K562 (cell line): Measurements from ENCODE around the gene RBX1. TPM values are rescaled to one million over a fixed set of nuclear protein-coding genes. Genes with fewer than 3 reads are reported as not detected.

Experiments used
- ARID1B ChIP-seq: fragments of 450-650 bp; IDR thresholded peaks from 2 replicates; pipeline ENCODE4 v1.6.1; 2016; ENCODE audit warnings: antibody characterized with exemption, mild to moderate bottlenecking, inconsistent platforms
- DIDO1 ChIP-seq: fragments of 450-650 bp; IDR thresholded peaks from 2 replicates; pipeline ENCODE4 v1.6.1; 2016; ENCODE audit warnings: low read depth, missing biosample characterization, missing genetic modification characterization
- EGR1 ChIP-seq: fragments of 450-650 bp; conservative IDR thresholded peaks from 2 replicates; pipeline ENCODE4 v1.6.1; 2017; ENCODE audit warnings: mild to moderate bottlenecking
- EP400 ChIP-seq: fragments of 450-650 bp; IDR thresholded peaks from 2 replicates; pipeline ENCODE4 v1.6.1; 2017; ENCODE audit warnings: antibody characterized with exemption, mild to moderate bottlenecking, moderate library complexity
- ESRRA ChIP-seq: fragments of 450-650 bp; IDR thresholded peaks from 2 replicates; pipeline ENCODE4 v1.6.1; 2014; ENCODE audit warnings: low read depth, mild to moderate bottlenecking, moderate library complexity, borderline replicate concordance
- FOXA3 ChIP-seq, 2 experiments: fragments of 450-650 bp in 1 of 2; sonication (generic) in 1 of 2; formaldehyde crosslinking; IDR thresholded peaks in 1 of 2; conservative IDR thresholded peaks in 1 of 2; 2 replicates each; pipeline versions ENCODE4 v1.4.0 to v1.8.0; 2020 to 2022; ENCODE audit warnings: mild to moderate bottlenecking in 2 of 2, missing genetic modification reagents in 1 of 2
- GABPB1 ChIP-seq: sonication (generic); formaldehyde crosslinking; IDR thresholded peaks from 2 replicates; pipeline ENCODE4 v1.8.0; 2022; ENCODE audit warnings: mild to moderate bottlenecking, missing genetic modification reagents
- GATA2 ChIP-seq: sonication (generic); formaldehyde crosslinking; IDR thresholded peaks from 2 replicates; pipeline ENCODE4 v1.4.0; 2020; ENCODE audit warnings: mild to moderate bottlenecking, missing genetic modification reagents
- GATAD2B ChIP-seq: fragments of 450-650 bp; IDR thresholded peaks from 2 replicates; pipeline ENCODE4 v1.6.1; 2017; ENCODE audit warnings: mild to moderate bottlenecking, borderline replicate concordance
- KDM5B ChIP-seq: fragments of 200-600 bp; sonication (generic); IDR thresholded peaks from 2 replicates; pipeline ENCODE4 v1.6.1; 2012; ENCODE audit warnings: low read depth, mild to moderate bottlenecking, moderate library complexity, low read length, control low read depth, inconsistent platforms; ENCODE audit not compliant: insufficient replicate concordance
- KLF6 ChIP-seq: fragments of 250-450 bp; sonication (Bioruptor Pico); IDR thresholded peaks from 2 replicates; pipeline ENCODE4 v1.4.0; 2020; ENCODE audit warnings: mild to moderate bottlenecking, moderate library complexity, borderline replicate concordance
- MYNN ChIP-seq, 2 experiments: sonication (generic); formaldehyde crosslinking in 1 of 2; IDR thresholded peaks; 2 replicates each; pipeline versions ENCODE4 v1.5.0 to v1.6.1; 2016 to 2020; ENCODE audit warnings: antibody characterized with exemption in 1 of 2, missing genetic modification reagents in 1 of 2
- NCOR1 ChIP-seq: fragments of 450-650 bp; IDR thresholded peaks from 2 replicates; pipeline ENCODE4 v1.6.1; 2016; ENCODE audit warnings: mild to moderate bottlenecking, moderate library complexity
- NFRKB ChIP-seq: fragments of 450-650 bp; IDR thresholded peaks from 2 replicates; pipeline ENCODE4 v1.6.1; 2016; ENCODE audit warnings: low read depth
- PHF8 ChIP-seq: fragments of 200-600 bp; sonication (generic); IDR thresholded peaks from 2 replicates; pipeline ENCODE4 v1.6.1; 2012; ENCODE audit warnings: mixed run types, mild to moderate bottlenecking, inconsistent platforms, low read length, moderate library complexity, borderline replicate concordance
- PML ChIP-seq: IDR thresholded peaks from 2 replicates; pipeline ENCODE4 v1.6.1; 2012; ENCODE audit warnings: low read length, inconsistent platforms
- POLR2AphosphoS5 ChIP-seq: IDR thresholded peaks from 2 replicates; pipeline ENCODE4 v1.6.1; 2011; ENCODE audit warnings: mild to moderate bottlenecking, low read depth, low read length, moderate library complexity; ENCODE audit not compliant: control insufficient read depth, insufficient read depth
- SAP30 ChIP-seq: fragments of 200-600 bp; sonication (generic); IDR thresholded peaks from 2 replicates; pipeline ENCODE4 v1.6.1; 2012; ENCODE audit warnings: borderline replicate concordance, low read depth, mild to moderate bottlenecking, moderate library complexity, low read length, control low read depth, inconsistent platforms; ENCODE audit not compliant: insufficient read depth, poor library complexity, severe bottlenecking
- SPI1 ChIP-seq: IDR thresholded peaks from 2 replicates; pipeline ENCODE4 v1.6.1; 2011; ENCODE audit warnings: low read depth, low read length, control low read depth, borderline replicate concordance
- SUPT5H ChIP-seq: fragments of 450-650 bp; IDR thresholded peaks from 2 replicates; pipeline ENCODE4 v1.6.1; 2016
- YBX1 ChIP-seq: fragments of 450-650 bp; IDR thresholded peaks from 2 replicates; pipeline ENCODE4 v1.7.1; 2016; ENCODE audit warnings: mild to moderate bottlenecking
- ZBTB7A ChIP-seq: IDR thresholded peaks from 2 replicates; pipeline ENCODE4 v1.6.1; 2011; ENCODE audit warnings: low read depth, mild to moderate bottlenecking, low read length, moderate library complexity, borderline replicate concordance; ENCODE audit not compliant: control insufficient read depth
- ZFX ChIP-seq: sonication (generic); formaldehyde crosslinking; IDR thresholded peaks from 2 replicates; pipeline ENCODE4 v1.8.0; 2022; ENCODE audit warnings: mild to moderate bottlenecking, missing genetic modification reagents, moderate library complexity
- ZNF518B ChIP-seq: fragments of 250-450 bp; sonication (Bioruptor Pico); IDR thresholded peaks from 2 replicates; pipeline ENCODE4 v1.5.0; 2021; ENCODE audit warnings: mild to moderate bottlenecking, moderate library complexity
- polyA plus RNA-seq, 8 experiments: library from polyadenylated mRNA; depleted of rRNA in 4 of 8; stranded (reverse) in 5 of 8; unstranded in 3 of 8; fragments of >200 nt; fragmentation: Nextera tagmentation in 2 of 8; fragmentation: Illumina TruSeq in 1 of 8; extraction: Ambion mirVana in 2 of 8; extraction: Trizol in 1 of 8; gene quantifications; 2 replicates each; pipeline versions ENCODE4 v1.2.1 to v1.2.3, GENCODE V29; 2011 to 2014; ENCODE audit warnings: inconsistent platforms in 1 of 8, missing spikeins in 1 of 8
- total RNA-seq, 7 experiments: library from RNA; depleted of rRNA in 6 of 7; stranded (reverse); fragments of >200 nt in 6 of 7; fragmentation: Illumina TruSeq in 2 of 7; extraction: Trizol in 2 of 7; gene quantifications; 2 replicates each; pipeline versions ENCODE4 v1.2.1 to v1.2.3, GENCODE V29; 2011 to 2021; ENCODE audit warnings: low replicate concordance in 1 of 7

RBX1 gene
- total and polyA plus RNA-seq, 9 of the 15 experiments (the other 6 are each of a cell fraction or from before 2014, with no cell fraction given): 44.0 to 259 (median 67.9) TPM

DNA sequence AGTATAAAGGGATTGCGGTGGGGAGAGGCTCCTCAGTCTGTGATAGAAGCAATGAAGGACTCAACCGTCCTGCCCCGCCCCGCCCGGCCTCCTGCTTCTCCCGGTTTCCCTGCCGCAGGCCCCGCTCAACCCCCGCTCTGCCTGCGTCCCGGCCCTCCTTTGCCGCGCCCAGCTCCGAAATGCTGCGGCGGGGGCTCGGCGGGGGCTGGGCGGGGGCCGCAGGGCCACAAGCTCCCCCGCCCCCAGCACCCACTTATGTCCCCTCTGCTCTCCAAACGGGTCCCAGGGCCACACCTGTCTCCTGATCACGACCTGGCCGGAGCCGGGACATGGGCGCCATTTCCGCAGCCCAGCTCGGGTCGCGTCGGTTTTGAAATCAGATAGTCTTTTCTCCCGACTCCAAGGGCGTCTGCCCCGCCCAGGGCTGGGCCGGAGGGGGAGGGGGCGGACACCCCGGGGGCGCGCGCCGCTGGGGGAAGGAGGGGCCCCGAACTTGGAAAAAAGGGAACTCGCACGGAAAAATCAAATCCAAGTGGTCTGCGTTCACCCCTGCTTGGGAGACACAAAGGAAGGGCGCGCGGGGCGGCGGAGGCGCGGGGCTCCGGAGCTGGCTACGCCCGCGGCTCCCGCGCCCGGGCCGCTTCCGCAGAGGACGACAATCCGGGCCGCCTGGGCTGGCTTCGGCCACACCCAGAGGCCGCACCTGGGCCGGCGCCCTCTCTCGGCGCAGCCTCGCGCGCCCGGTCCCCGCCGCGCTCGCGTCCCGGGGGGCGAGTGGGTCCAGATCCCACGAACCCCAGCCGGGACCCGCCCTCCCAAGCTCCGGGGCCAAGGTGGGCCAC lies 70.7 kb downstream of the RBX1 start (continued):
- TF ChIP-seq EP400 (0 out of 2 replicates have a peak, but pooled peaks have one; percentile 34), MYNN (IDR thresholded peaks at IDR 0.05) (no peak), MYNN (CRISPR knock-in tag; IDR thresholded peaks at IDR 0.05) (no peak), POLR2AphosphoS5 (peak; percentile 48; the same call in 1 of the 2 replicates), GATA2 (CRISPR knock-in tag) (no peak), GATAD2B (0 out of 2 replicates have a peak, but pooled peaks have one; percentile 67), SAP30 (peak; percentile 14), GABPB1 (CRISPR knock-in tag) (0 out of 2 replicates have a peak, but pooled peaks have one; percentile 4), ZFX (peak; percentile 74; the same call in 1 of the 2 replicates), SPI1 (peak; percentile 44; the same call in 1 of the 2 replicates), ZNF518B (no peak), YBX1 (no peak), KLF6 (CRISPR knock-in tag) (no peak), EGR1 (peak; percentile 42), FOXA3 (CRISPR knock-in tag; conservative IDR thresholded peaks at IDR 0.05 in 1 of 2, IDR thresholded peaks at IDR 0.05 in 1 of 2) (no peak), ARID1B (0 out of 2 replicates have a peak, but pooled peaks have one; percentile 6), PML (peak; percentile 17; the same call in 1 of the 2 replicates), DIDO1 (tag) (no peak), SUPT5H (peak; percentile 75), NFRKB (peak; percentile 46; the same call in 1 of the 2 replicates), ZBTB7A (peak; percentile 76; the same call in 1 of the 2 replicates), KDM5B (peak; percentile 50), ESRRA (peak; percentile 19; the same call in 1 of the 2 replicates), NCOR1 (peak; percentile 23; the same call in 1 of the 2 replicates), PHF8 (peak; percentile 55; the same call in 1 of the 2 replicates)
